HG03139 (cell line): ENCODE data around the gene MTUS2.

ENCODE experiments used
- ATAC-seq: cut with Tn5 transposase; IDR thresholded peaks from one replicate; pipeline ENCODE4 v1.9.1; 2021; ENCODE audit not compliant: unreplicated experiment

Gene MTUS2

GRCh38 chr13:29515372-29515771 is 695.2 kb downstream of the MTUS2 start:
- ATAC-seq = no peak

DNA sequence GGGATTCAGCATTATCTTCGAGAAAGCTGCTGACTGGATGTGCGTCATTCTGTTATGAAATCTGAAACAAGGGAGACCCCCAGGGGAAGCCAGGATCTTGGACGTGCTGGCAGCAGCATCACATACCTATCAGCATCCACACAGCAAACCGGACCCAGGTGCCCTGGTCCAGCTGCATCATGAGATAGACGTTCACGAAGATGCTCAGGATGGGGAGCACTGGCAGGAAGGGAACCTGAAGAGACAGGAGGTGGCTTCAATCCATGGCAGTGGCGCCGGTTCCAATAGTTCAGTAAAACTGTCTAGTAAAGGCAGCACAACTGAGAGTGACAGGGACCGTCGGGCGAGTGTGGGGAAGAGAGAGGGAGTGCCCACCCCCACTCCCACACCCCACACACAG is 695.9 kb downstream of the MTUS2 start:
- no peak for ATAC-seq

GRCh38 chr13:29516880-29517279 is 696.7 kb downstream of the MTUS2 start:
- no peak for ATAC-seq

DNA sequence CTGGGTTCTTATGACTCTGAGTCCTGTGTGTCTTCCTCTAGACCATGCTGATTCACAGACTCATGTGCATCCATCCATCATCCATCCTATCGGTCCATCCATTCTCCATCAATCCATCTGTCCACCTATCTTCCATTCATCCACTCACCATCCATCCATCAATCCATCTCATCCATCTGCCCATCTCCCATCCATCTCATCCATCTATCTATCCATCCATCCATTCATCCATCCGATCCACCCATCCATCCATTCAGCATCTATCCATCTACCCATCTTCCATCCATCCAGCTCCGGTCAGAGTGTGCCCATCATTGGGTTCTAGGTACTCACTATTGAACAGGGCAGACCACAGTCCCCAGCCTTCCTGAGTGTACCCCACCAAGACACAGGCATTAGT is 699.8 kb downstream of the MTUS2 start:
- no peak for ATAC-seq

DNA sequence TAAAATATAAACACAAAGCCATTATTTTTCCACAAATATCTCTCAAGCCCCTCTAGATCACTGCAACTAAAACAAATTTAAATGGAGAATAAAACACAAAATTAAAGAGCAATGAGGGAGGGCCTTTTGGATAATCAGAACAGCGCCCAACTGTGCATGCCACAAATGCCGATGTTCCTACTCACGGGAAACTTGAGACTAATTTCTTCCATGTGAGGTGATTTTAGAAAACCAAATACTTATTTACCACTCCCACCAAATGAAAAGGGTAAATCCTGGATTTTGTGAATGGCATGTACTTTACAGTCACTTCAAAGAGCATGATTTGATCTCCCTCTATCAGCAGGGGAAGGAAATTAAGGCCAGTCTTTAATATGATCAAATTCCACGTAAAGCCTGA is 700.5 kb downstream of the MTUS2 start:
- no peak for ATAC-seq

GRCh38 chr13:29521336-29521735 is 701.2 kb downstream of the MTUS2 start:
- ATAC-seq = no peak

- ATAC-seq = no peak
Measured at GRCh38 chr13:29522044-29522685, 702.0 kb downstream of the MTUS2 start.

- no peak for ATAC-seq
Measured at GRCh38 chr13:29523199-29523961, 703.2 kb downstream of the MTUS2 start.

GRCh38 chr13:29524176-29524575 is 704.0 kb downstream of the MTUS2 start:
- ATAC-seq = no peak

DNA sequence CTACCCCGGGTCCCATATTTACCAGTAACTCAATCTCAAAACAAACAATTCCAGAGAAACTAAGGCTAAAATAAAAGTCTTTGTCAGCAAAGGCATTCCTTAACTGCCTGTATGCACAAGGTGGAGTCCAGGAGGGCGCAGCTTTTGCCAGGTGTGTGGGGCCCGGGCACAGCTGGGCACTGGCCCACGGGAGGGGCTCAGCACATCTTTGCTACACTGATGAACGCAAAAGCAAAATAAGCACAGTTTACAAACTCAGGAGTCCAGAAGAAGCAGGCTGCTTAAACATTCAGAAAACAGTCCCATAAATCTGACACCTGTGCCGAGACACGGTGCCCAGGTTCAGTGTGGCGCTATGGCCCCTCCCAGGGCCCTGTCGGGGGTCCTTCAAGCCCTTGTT is 704.5 kb downstream of the MTUS2 start:
- ATAC-seq = no peak

- ATAC-seq = no peak
Measured at GRCh38 chr13:29525757-29526156, 705.6 kb downstream of the MTUS2 start.

- ATAC-seq = no peak
Measured at GRCh38 chr13:29526741-29527140, 706.6 kb downstream of the MTUS2 start.

DNA sequence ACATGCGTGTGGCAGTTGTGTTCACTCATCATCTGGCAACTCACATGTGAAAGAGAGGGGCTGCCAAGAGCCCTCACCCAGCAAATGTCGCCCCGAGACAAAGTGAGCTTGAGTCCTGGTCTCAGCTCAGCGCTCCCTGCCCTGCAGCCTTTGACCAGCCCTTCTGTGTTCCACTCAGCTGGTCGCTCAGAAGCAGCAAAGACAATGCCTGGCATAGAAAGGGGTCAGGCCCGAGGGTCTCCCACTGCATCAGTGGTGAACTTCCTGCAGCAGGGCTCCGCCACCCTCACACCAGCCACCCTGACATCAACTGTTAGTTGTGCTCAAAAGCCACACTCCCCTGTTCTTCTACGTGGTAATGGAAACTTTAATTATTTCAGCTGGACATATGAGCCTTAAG is 707.4 kb downstream of the MTUS2 start:
- no peak for ATAC-seq

DNA sequence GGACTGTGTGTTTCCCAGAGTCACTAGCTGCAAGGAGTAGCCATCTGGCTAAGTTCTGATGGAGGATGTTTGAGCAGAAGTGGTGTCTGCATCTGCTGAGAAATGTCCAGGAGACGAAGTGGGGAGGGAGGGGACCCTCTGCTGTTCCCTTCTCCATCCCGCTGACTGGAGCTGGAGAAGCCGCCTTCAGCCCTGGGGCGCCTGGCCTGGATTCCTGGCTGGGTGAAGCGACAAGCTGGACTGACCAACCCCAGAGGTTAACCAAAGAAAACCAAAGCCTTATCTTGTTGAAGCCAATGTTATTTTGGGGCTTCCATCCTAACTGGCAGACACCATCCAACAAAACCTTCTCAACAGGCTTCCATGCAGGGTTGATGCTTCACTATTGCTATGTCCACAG is 707.8 kb downstream of the MTUS2 start:
- no peak for ATAC-seq

GRCh38 chr13:29529754-29530153 is 709.6 kb downstream of the MTUS2 start:
- ATAC-seq = no peak

- ATAC-seq = no peak
Measured at GRCh38 chr13:29530901-29531300, 710.8 kb downstream of the MTUS2 start.

- ATAC-seq = no peak
Measured at GRCh38 chr13:29532116-29532515, 712.0 kb downstream of the MTUS2 start.

- ATAC-seq = no peak
Measured at GRCh38 chr13:29532821-29533220, 712.7 kb downstream of the MTUS2 start.

DNA sequence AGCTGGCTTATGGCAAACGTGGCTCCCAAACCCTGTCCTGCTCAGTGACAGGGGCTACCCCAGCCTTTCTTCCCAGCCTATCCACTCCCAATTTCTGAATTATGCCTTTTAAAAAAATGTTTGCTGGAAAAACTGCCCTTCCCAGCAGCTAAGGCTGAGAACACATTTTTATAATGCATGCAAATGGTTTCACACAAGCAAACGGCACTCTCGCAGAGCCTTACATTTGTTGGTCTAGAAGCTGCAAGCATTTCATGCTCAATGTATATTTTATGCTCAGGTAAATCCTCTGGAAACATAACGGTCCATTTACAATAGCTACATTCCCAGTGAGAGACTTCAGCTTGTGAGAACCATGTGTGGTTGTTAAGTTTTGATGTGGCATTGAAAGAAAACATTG is 713.9 kb downstream of the MTUS2 start:
- no peak for ATAC-seq

- no peak for ATAC-seq
Measured at GRCh38 chr13:29535663-29536655, 715.8 kb downstream of the MTUS2 start.

DNA sequence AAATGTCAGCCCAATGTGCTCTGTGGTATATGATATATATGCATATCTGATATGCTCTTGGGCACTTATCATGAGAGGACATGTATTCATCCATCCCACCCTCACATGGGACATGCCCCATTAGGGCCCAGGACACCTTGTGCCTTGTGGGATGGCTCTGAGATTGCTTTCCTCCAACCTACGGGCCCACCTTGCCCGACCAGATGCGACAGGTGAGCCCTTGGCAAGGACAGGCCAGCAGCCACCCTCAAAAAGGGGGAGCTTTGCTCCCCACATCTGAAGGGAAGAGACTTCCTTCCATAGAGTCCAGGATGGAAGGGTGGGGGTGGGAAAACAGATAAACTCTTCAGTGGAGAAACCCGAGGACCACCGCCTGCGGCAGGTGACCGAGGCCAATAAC is 716.7 kb downstream of the MTUS2 start:
- ATAC-seq = no peak
